Psoas muscle (tissue), 8 donors: ENCODE measurements around the gene CTBP2. TPM values are rescaled to one million over a fixed set of nuclear protein-coding genes. Genes with fewer than 3 reads are reported as not detected.

ENCODE experiments used
- ATAC-seq, 4 donors: fragments of 200-7000 bp; cut with Tn5 transposase; one replicate each; pipeline ENCODE4 v1.9.1; 2020; ENCODE audit warnings: moderate library complexity in 3 of 4, mild to moderate bottlenecking in 2 of 4
- DNase-seq, 2 donors: peaks; one replicate each; pipeline ENCODE4 v3.0.0-alpha.2; 2020
- H3K27ac ChIP-seq: fragments of 200-600 bp; one replicate; pipeline ENCODE4 v1.8.0; 2022
- H3K27me3 ChIP-seq, 3 donors: fragments of 200-600 bp in 1 of 3; one replicate each; pipeline versions ENCODE4 v1.6.1 to v1.8.0; 2013 to 2022; ENCODE audit warnings: low read length in 2 of 3, mild to moderate bottlenecking in 2 of 3, moderate library complexity in 1 of 3; ENCODE audit not compliant: insufficient read depth in 3 of 3
- H3K36me3 ChIP-seq, 2 donors: fragments of 200-600 bp in 1 of 2; one replicate each; pipeline versions ENCODE4 v1.6.1 to v1.8.0; 2013 to 2022; ENCODE audit warnings: low read depth in 1 of 2, mild to moderate bottlenecking in 1 of 2, moderate library complexity in 1 of 2; ENCODE audit not compliant: insufficient read depth in 1 of 2
- H3K4me1 ChIP-seq: fragments of 200-600 bp; one replicate; pipeline ENCODE4 v1.8.0; 2022
- H3K4me3 ChIP-seq: fragments of 200-600 bp; one replicate; pipeline ENCODE4 v1.8.0; 2022; ENCODE audit warnings: mild to moderate bottlenecking
- H3K9me3 ChIP-seq: fragments of 200-600 bp; one replicate; pipeline ENCODE4 v1.8.0; 2022
- CTCF ChIP-seq: fragments of 200-600 bp; IDR thresholded peaks from one replicate; pipeline ENCODE4 v1.8.0; 2022; ENCODE audit warnings: antibody characterized with exemption
- WGBS, 3 donors: extraction: QIAGEN DNeasy Blood & Tissue Kit; methylation state at CpG; one replicate each; pipeline versions ENCODE4 v1.1.6 to v1.1.7; 2013; 5-methylcytosine and 5-hydroxymethylcytosine counted together
- intact Hi-C, 2 donors: fragments of 100-400 bp; cut with DNase I; formaldehyde crosslinking; loops; one replicate each; pipeline versions ENCODE4 v1.11.0 to v1.14.2; 2022
- polyA plus RNA-seq, 3 donors: library from polyadenylated mRNA; stranded (reverse); fragments of 200-250 nt; gene quantifications; one replicate each; pipeline ENCODE4 v1.2.3, GENCODE V29; 2013
- total RNA-seq, 4 donors: library from RNA; stranded (reverse); fragmentation: NEBNext Ultra II Directional in 2 of 4; extraction: Animal tissue kit (Norgen Biotek cat#: 25700) in 2 of 4; gene quantifications; one replicate each; pipeline versions ENCODE4 v1.2.1 to v1.2.4, GENCODE V29; 2021 to 2023
- donor health status: healthy with polysubstance abuse.
- donor health status: DM: no; HTN: no; CAD: no; lungs with moderate emphysema.
- donor health status: Bipolar disorder and iron deficiency.
- donor health status: healthy.
- donor health status: DM: yes; HTN: yes; CAD: no.
- donor health status: DM: no; HTN: no; CAD: no.
- donor health status: DM: no; HTN: no; CAD: no.
- donor health status: DM: yes; HTN: yes; CAD: no.

The CTBP2 gene
- total and polyA plus RNA-seq, 7 donors: 14.7 to 49.8 (median 33.0) TPM

GRCh38 chr10:125095776-125096175 is 64.6 kb downstream of the CTBP2 start:
- ATAC-seq (no peak), DNase-seq (no peak)
- intact Hi-C loops: no loop called here
- no peak for TF ChIP-seq CTCF
- peaks cover 71% of the 10 kb centered on the region for H3K4me1 ChIP-seq
- H3K4me3 ChIP-seq: no peak overlapping the region
- no peaks in the 10 kb centered on the region for H3K27me3 ChIP-seq
- WGBS, 3 donors: 48 to 61% (median 51%) methylated on average over 5 of the region's 5 CpGs
- H3K27ac ChIP-seq: peak overlapping the region; percentile 80
- H3K9me3 ChIP-seq: no peaks in the 10 kb centered on the region
- H3K36me3 ChIP-seq: no peaks in the 10 kb centered on the region

GRCh38 chr10:125095228-125095627 is 65.1 kb downstream of the CTBP2 start:
- no peak for ATAC-seq
- Histone ChIP-seq H3K27me3 (no peaks in the 10 kb centered on the region), H3K27ac (peak overlapping the region; percentile 80), H3K9me3 (no peaks in the 10 kb centered on the region), H3K36me3 (no peaks in the 10 kb centered on the region), H3K4me3 (no peak overlapping the region), H3K4me1 (peaks cover 74% of the 10 kb centered on the region)
- WGBS, 3 donors: 91 to 93% (median 91%) methylated on average over 6 of the region's 6 CpGs
- TF ChIP-seq CTCF: no peak
- intact Hi-C loops: no loop called here
- peak in 1 of 2 donors; percentile 23 for DNase-seq

DNA sequence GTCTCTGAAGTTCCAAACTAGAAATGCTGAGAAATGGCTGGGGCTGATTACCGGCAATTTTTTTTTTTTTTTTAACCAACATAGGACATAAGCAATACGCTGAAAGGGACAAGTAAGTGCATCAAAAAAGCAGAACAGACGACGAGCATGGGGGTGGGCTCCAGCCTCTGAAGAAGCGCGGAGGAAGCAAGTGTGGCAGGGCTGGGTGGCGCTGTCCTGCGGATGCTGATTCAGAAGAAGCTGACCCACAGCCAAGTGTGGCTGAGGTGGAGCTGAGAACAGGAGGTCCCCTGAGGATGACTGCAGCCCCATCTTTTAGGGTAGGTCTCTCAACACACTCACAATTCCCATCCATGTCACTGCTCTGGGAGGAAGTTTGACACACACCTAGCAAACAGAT is 65.6 kb downstream of the CTBP2 start:
- Histone ChIP-seq H3K4me3 (no peak overlapping the region), H3K9me3 (no peaks in the 10 kb centered on the region), H3K36me3 (no peaks in the 10 kb centered on the region), H3K27me3 (no peaks in the 10 kb centered on the region), H3K27ac (peak overlapping the region; percentile 80), H3K4me1 (peaks cover 76% of the 10 kb centered on the region)
- intact Hi-C loops: no loop called here
- ATAC-seq: peak in 2 of 4 donors; percentile 22 to 23
- 77 to 84% (median 83%) methylated on average over 8 of the region's 8 CpGs for WGBS, 3 donors
- no peak for TF ChIP-seq CTCF
- DNase-seq: peak in 1 of 2 donors; percentile 48

GRCh38 chr10:125093974-125094705 is 66.2 kb downstream of the CTBP2 start:
- TF ChIP-seq CTCF: no peak
- Histone ChIP-seq H3K36me3 (no peaks in the 10 kb centered on the region), H3K4me3 (peak overlapping the region; percentile 50), H3K4me1 (peaks cover 76% of the 10 kb centered on the region), H3K9me3 (no peaks in the 10 kb centered on the region), H3K27me3 (no peaks in the 10 kb centered on the region), H3K27ac (peak overlapping the region; percentile 80)
- 68 to 80% (median 74%) methylated on average over 21 of the region's 21 CpGs for WGBS, 3 donors
- intact Hi-C loops: no loop called here
- DNase-seq (peak in 1 of 2 donors; percentile 39), ATAC-seq (peak; percentile 31 to 69 (median 59))
